AG09319 (cell line): Measurements from ENCODE around the gene MANBA.

Experiments used
- DNase-seq: peaks from one replicate; pipeline ENCODE4 v3.0.0-alpha.2; 2010; ENCODE audit warnings: low read depth; ENCODE audit errors: extremely low read depth
- CTCF ChIP-seq: IDR thresholded peaks from 2 replicates; pipeline ENCODE4 v1.5.1; 2011; ENCODE audit warnings: low read depth, mild to moderate bottlenecking, inconsistent platforms, low read length, moderate library complexity

The MANBA gene

GRCh38 chr4:102606261-102606660 is 154.5 kb downstream of the MANBA start:
- TF ChIP-seq CTCF = no peak
- no peak for DNase-seq

GRCh38 chr4:102604222-102604940 is 156.4 kb downstream of the MANBA start:
- no peak for DNase-seq
- no peak for TF ChIP-seq CTCF

GRCh38 chr4:102601586-102602227 is 159.1 kb downstream of the MANBA start:
- no peak for DNase-seq
- no peak for TF ChIP-seq CTCF

GRCh38 chr4:102600689-102601088 is 160.1 kb downstream of the MANBA start:
- DNase-seq = no peak
- TF ChIP-seq CTCF = no peak

- no peak for DNase-seq
- TF ChIP-seq CTCF = no peak
These were observed 160.9 kb downstream of the MANBA start for GRCh38 chr4:102599886-102600285.

GRCh38 chr4:102599455-102599854 is 161.3 kb downstream of the MANBA start:
- TF ChIP-seq CTCF = no peak
- DNase-seq = no peak

- TF ChIP-seq CTCF = no peak
- no peak for DNase-seq
These were observed 161.9 kb downstream of the MANBA start for GRCh38 chr4:102598762-102599374.
